ENCODE results near the gene FRMPD2.

DNA sequence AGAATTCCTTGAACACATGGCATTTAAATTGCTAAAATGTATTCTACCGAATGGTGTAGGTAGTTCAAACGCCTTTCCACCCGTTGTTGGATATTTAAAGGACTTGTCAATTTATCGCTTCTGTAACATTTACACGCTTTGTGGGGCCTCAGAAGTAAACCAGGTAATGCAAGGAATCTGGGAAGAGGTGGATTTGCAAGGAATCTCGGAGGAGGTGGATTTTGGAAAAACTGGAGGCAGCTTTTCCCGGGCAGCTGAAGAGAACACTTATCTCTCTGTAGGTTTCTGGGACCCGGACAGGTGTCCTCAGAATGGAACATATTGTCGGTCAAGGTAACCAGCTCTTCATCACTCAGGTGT lies 31.4 kb upstream of the FRMPD2 start:
- no peak for TF ChIP-seq RAD21 (conservative IDR thresholded peaks at IDR 0.05)
- no peak for TF ChIP-seq EZH2 (IDR thresholded peaks at IDR 0.05; ENCODE audit: borderline replicate concordance, insufficient read depth, low read length, poor library complexity, severe bottlenecking)
- no peak for TF ChIP-seq EP300 (conservative IDR thresholded peaks at IDR 0.05; ENCODE audit: poor library complexity, severe bottlenecking)
- TF ChIP-seq, protein P1, sequence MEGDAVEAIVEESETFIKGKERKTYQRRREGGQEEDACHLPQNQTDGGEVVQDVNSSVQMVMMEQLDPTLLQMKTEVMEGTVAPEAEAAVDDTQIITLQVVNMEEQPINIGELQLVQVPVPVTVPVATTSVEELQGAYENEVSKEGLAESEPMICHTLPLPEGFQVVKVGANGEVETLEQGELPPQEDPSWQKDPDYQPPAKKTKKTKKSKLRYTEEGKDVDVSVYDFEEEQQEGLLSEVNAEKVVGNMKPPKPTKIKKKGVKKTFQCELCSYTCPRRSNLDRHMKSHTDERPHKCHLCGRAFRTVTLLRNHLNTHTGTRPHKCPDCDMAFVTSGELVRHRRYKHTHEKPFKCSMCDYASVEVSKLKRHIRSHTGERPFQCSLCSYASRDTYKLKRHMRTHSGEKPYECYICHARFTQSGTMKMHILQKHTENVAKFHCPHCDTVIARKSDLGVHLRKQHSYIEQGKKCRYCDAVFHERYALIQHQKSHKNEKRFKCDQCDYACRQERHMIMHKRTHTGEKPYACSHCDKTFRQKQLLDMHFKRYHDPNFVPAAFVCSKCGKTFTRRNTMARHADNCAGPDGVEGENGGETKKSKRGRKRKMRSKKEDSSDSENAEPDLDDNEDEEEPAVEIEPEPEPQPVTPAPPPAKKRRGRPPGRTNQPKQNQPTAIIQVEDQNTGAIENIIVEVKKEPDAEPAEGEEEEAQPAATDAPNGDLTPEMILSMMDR (IDR thresholded peaks at IDR 0.05; ENCODE audit: poor library complexity, severe bottlenecking) = no peak
- no peak for TF ChIP-seq MXI1 (conservative IDR thresholded peaks at IDR 0.05; ENCODE audit: poor library complexity, severe bottlenecking)
- no peak for TF ChIP-seq POLR2AphosphoS5 (IDR thresholded peaks at IDR 0.05)
